CD4-positive, alpha-beta T cell (primary cell): Measurements from ENCODE around the gene KRTAP5-6. TPM values are rescaled to one million over a fixed set of nuclear protein-coding genes. Genes with fewer than 3 reads are reported as not detected.

Experiments used
- ATAC-seq: fragments of 200-7000 bp; cut with Tn5 transposase; one replicate; pipeline ENCODE4 v1.10.0; 2022; ENCODE audit warnings: mild to moderate bottlenecking; ENCODE audit not compliant: poor library complexity
- CTCF ChIA-PET: fragments of 350-600 bp; sonication (Branson Sonifier 250); formaldehyde crosslinking; loops from one replicate; lab custom pipeline; 2021; ENCODE audit warnings: antibody characterized with exemption, inconsistent platforms; lab: Charles Lee
- POLR2A ChIA-PET: fragments of 350-600 bp; sonication (Branson Sonifier 250); formaldehyde crosslinking; loops from one replicate; lab custom pipeline; 2021; ENCODE audit warnings: antibody characterized with exemption, inconsistent platforms; lab: Charles Lee
- DNase-seq, 14 experiments: peaks; one replicate each; pipeline ENCODE4 v3.0.0-alpha.2; 2013 to 2020; ENCODE audit warnings: mixed read lengths in 2 of 14
- H3K27ac ChIP-seq, 2 donors: one replicate each; pipeline versions ENCODE4 v1.5.1 to v1.7.0; 2013; ENCODE audit warnings: low read length in 2 of 2, low read depth in 1 of 2, mild to moderate bottlenecking in 1 of 2
- H3K27me3 ChIP-seq, 2 experiments: 1 replicate in 1 of 2; 2 replicates in 1 of 2; pipeline versions ENCODE4 v1.6.1 to v1.7.0; 2013; ENCODE audit warnings: low read length in 2 of 2, control low read depth in 1 of 2, mild to moderate bottlenecking in 1 of 2, moderate library complexity in 1 of 2; ENCODE audit not compliant: insufficient read depth in 2 of 2, control insufficient read depth in 1 of 2
- H3K36me3 ChIP-seq: one replicate; pipeline ENCODE4 v1.6.1; 2013; ENCODE audit warnings: low read length, control low read depth; ENCODE audit not compliant: insufficient read depth
- H3K4me1 ChIP-seq: one replicate; pipeline ENCODE4 v1.6.1; 2013; ENCODE audit warnings: low read length, control low read depth; ENCODE audit not compliant: insufficient read depth
- H3K4me3 ChIP-seq: one replicate; pipeline ENCODE4 v1.5.1; 2013; ENCODE audit warnings: mild to moderate bottlenecking, low read length, moderate library complexity
- H3K9me3 ChIP-seq, 2 experiments: 1 replicate in 1 of 2; 2 replicates in 1 of 2; pipeline versions ENCODE4 v1.6.1 to v1.7.0; 2013; ENCODE audit warnings: low read length in 2 of 2, mild to moderate bottlenecking in 2 of 2, control low read depth in 1 of 2, moderate library complexity in 1 of 2; ENCODE audit not compliant: control insufficient read depth in 1 of 2, insufficient read depth in 1 of 2
- H3K27ac Mint-ChIP-seq: one replicate; pipeline ENCODE4 v1.8.0; 2020; ENCODE audit warnings: mixed read lengths
- H3K27me3 Mint-ChIP-seq: one replicate; pipeline ENCODE4 v1.8.0; 2021; ENCODE audit warnings: mixed read lengths
- H3K36me3 Mint-ChIP-seq: one replicate; pipeline ENCODE4 v1.8.0; 2021; ENCODE audit warnings: low read depth, mixed read lengths
- H3K4me1 Mint-ChIP-seq: one replicate; pipeline ENCODE4 v1.8.0; 2021; ENCODE audit warnings: low read depth, mixed read lengths
- H3K4me3 Mint-ChIP-seq: one replicate; pipeline ENCODE4 v1.8.0; 2020; ENCODE audit warnings: mild to moderate bottlenecking, mixed read lengths
- H3K9me3 Mint-ChIP-seq: one replicate; pipeline ENCODE4 v1.8.0; 2020; ENCODE audit warnings: mixed read lengths
- intact Hi-C, 2 experiments: fragments of 100-400 bp; cut with DNase I in 1 of 2; cut with micrococcal nuclease in 1 of 2; formaldehyde crosslinking; loops; one replicate each; pipeline versions ENCODE4 v1.15.1 to v1.9.0; 2023 to 2025; cut with DNase I, micrococcal nuclease
- total RNA-seq, 174 experiments: library from RNA in 2 of 174; stranded (reverse) in 2 of 174; gene quantifications; one replicate each; pipeline ENCODE4 v1.2.3 and lab custom pipeline; 2021 to 2026
- TF ChIP-seq, protein P1 (sequence below): fragments of 200-600 bp; IDR thresholded peaks from one replicate; pipeline ENCODE4 v1.8.0; 2022; ENCODE audit warnings: antibody characterized with exemption, mild to moderate bottlenecking

Gene KRTAP5-6
- total RNA-seq, 2 experiments from 2014 or later = not detected

DNA sequence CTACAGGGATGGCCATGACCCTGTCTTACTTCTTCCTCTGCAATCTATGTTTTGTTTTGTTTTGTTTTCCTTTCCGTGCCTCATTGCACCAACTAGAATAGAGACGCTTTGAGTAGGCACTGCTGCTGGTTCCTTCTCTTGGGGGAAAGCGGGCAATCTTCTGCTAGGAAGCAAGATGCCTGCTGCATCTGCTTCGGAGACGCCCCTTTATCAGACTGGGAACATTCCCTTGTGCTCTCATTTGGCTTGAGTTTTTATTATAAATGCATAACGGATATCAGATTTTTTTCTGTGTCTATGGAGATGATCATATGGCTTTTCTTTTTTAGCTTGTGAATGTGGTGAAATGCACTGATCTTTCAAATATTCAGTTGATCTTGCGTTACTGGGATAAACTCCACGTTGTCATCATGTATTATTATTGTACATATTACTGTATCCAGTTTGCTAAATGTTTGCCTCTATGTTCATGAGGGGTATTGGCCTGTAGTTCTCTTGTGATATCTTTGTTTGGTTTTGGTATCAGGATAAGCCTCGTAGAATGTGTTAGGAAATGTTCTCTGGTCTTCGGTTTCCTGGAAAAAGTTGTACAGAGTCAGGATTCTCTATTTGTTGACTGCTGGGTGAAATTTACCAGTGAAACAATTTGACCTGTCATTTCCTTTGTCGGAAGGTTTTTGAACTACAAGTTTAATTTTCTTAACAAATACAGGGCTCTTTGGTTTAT, 23.4 kb upstream of the KRTAP5-6 start:
- ATAC-seq = no peak
- Histone ChIP-seq H3K27ac (no peak overlapping the region), H3K27me3 (peaks cover 2 to 26% of the 10 kb centered on the region in 2 experiments), H3K4me3 (no peak overlapping the region), H3K9me3 (peaks cover 0 to 9% of the 10 kb centered on the region in 2 experiments), H3K4me1 (no peaks in the 10 kb centered on the region), H3K36me3 (no peaks in the 10 kb centered on the region)
- Mint-ChIP-seq H3K4me1 (no peaks in the 10 kb centered on the region), H3K27ac (no peak overlapping the region), H3K36me3 (no peaks in the 10 kb centered on the region), H3K27me3 (peaks cover 38% of the 10 kb centered on the region), H3K4me3 (no peak overlapping the region), H3K9me3 (no peaks in the 10 kb centered on the region)
- no peak for DNase-seq
- intact Hi-C loops = no loop called here
- TF ChIP-seq, protein P1, sequence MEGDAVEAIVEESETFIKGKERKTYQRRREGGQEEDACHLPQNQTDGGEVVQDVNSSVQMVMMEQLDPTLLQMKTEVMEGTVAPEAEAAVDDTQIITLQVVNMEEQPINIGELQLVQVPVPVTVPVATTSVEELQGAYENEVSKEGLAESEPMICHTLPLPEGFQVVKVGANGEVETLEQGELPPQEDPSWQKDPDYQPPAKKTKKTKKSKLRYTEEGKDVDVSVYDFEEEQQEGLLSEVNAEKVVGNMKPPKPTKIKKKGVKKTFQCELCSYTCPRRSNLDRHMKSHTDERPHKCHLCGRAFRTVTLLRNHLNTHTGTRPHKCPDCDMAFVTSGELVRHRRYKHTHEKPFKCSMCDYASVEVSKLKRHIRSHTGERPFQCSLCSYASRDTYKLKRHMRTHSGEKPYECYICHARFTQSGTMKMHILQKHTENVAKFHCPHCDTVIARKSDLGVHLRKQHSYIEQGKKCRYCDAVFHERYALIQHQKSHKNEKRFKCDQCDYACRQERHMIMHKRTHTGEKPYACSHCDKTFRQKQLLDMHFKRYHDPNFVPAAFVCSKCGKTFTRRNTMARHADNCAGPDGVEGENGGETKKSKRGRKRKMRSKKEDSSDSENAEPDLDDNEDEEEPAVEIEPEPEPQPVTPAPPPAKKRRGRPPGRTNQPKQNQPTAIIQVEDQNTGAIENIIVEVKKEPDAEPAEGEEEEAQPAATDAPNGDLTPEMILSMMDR = no peak
- ChIA-PET POLR2A (no interaction called here), CTCF (no interaction called here)

DNA sequence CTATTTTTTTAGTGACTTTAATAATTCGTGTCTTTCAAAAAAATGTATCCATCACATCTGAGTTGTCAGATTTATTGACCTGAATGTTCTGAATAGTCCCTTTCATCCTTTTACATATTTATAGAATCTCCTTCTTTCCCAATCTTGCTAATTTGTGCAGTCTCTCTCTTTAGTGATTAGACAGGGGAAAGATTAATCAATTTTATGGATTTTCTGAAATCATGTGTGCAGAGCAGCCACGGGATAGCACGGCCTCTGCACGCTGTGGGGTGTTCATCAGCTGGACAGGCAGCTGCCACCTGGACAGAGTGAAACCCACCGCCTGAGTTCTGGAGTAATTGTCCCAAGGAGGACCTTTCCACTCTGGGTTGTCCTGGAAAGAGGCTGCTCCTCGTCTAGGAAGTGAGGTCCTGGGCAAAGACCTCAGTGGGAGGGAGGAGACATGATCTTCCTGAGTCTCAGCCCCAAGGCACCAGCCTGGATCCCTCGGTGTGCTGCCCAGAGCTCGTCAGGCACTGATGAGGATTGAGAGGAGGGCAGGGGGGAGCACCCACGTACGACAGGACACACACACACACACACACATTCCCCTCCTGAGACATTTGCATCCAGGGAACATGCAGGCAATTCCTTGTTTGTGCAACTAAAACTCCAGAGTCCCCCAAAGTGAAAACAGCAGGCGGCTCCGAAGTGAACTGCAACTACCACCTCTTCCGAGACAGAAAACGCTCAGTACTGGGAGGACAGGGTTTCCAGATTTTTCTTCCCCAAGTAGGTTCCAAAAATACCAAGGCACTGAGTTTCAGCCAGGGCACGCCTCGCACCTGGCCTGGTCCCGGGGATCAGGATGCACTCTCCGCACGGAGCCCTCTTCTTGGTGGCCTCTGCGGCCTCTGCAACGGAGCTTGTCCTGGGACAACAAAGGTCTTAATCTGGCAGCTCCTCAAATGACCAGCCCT, 22.5 kb upstream of the KRTAP5-6 start:
- no peak for ATAC-seq
- Mint-ChIP-seq H3K36me3 (no peaks in the 10 kb centered on the region), H3K27ac (no peak overlapping the region), H3K27me3 (peaks cover 35% of the 10 kb centered on the region), H3K4me3 (no peak overlapping the region), H3K4me1 (no peaks in the 10 kb centered on the region), H3K9me3 (no peaks in the 10 kb centered on the region)
- TF ChIP-seq, protein P1 = no peak
- H3K27me3 ChIP-seq = peaks cover 0 to 20% of the 10 kb centered on the region in 2 experiments
- ChIA-PET POLR2A (interaction anchor here (0.7 kb wide), 1 partner anchor 22 kb away, joined by 3 read pairs; no protein-coding TSS in a partner anchor), CTCF (no interaction called here)
- intact Hi-C loops = no loop called here
- H3K27ac ChIP-seq = no peak overlapping the region
- no peak overlapping the region for H3K4me3 ChIP-seq
- H3K36me3 ChIP-seq = no peaks in the 10 kb centered on the region
- no peaks in the 10 kb centered on the region for H3K4me1 ChIP-seq
- DNase-seq = peak in 1 of 14 experiments; percentile 23
- H3K9me3 ChIP-seq = peaks cover 0 to 9% of the 10 kb centered on the region in 2 experiments

DNA sequence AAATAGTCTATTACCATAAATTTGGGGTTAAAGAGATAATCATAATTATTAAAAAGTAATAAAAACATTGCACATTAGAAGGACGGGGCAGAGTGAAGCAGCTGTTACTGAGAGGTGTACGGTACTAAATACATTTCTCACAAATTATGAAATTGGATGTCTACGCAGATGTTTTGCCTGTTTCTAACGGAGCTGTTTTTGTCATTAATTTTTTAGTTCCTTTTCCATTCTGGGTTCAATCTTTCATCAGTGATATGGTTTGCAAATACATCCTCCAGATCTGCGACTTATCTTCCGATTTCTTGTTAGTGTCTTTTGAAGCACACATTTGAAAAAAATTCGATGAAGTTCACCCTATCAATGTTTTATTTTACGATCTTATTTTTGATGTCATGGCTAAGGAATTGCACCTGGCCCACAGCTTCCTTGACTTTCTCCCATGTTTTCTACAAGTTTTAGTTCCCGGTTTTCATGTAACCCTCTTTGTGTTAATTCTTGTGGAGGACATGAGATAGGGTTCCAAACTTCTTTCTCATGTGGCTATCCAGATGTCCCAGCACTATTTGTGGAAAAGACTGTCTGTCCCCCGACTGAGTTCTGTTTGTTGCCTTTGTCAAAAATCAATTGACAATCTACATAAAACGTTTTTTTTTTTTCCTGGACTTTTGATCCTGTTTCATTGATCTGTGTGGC, 21.3 kb upstream of the KRTAP5-6 start:
- Histone ChIP-seq H3K9me3 (peaks cover 0 to 3% of the 10 kb centered on the region in 2 experiments), H3K36me3 (no peaks in the 10 kb centered on the region), H3K4me1 (no peaks in the 10 kb centered on the region), H3K27me3 (peaks cover 0 to 19% of the 10 kb centered on the region in 2 experiments), H3K27ac (no peak overlapping the region), H3K4me3 (no peak overlapping the region)
- DNase-seq (no peak), ATAC-seq (no peak)
- intact Hi-C loops = no loop called here
- H3K4me3 Mint-ChIP-seq = no peak overlapping the region
- CTCF ChIA-PET = no interaction called here
- no peaks in the 10 kb centered on the region for H3K4me1 Mint-ChIP-seq
- H3K9me3 Mint-ChIP-seq = no peaks in the 10 kb centered on the region
- H3K27me3 Mint-ChIP-seq = peaks cover 33% of the 10 kb centered on the region
- POLR2A ChIA-PET = no interaction called here
- H3K27ac Mint-ChIP-seq = no peak overlapping the region
- TF ChIP-seq, protein P1 = no peak
- no peaks in the 10 kb centered on the region for H3K36me3 Mint-ChIP-seq
